ENCODE results near the gene NR6A1. TPM values are rescaled to one million over a fixed set of nuclear protein-coding genes. Genes with fewer than 3 reads are reported as not detected.
A peak's percentile ranks its signal among the peaks of the same experiment; 100 is the strongest.

Gene NR6A1
- total and polyA plus RNA-seq, 2 of the 8 experiments (the other 6 are each of a cell fraction or from before 2014, with no cell fraction given), result 93.2 to 237 TPM

GRCh38 chr9:124467410-124468060, 303.6 kb downstream of the NR6A1 start (continued):
- no peak for TF ChIP-seq USF2 (IDR thresholded peaks at IDR 0.05; ENCODE audit: low read length)
- no peak for TF ChIP-seq RNF2 (IDR thresholded peaks at IDR 0.05; ENCODE audit: borderline replicate concordance, low read depth, low read length, missing control alignments, poor library complexity, severe bottlenecking)

Small RNA genes lying within 50 kb of the gene (microRNA-seq; reads per million reads assigned to microRNA genes)
- 2.4 to 5.7 reads per million in 2 experiments for gene MIR181A2 (ENCODE audit: borderline microRNAs expressed in 2 of 2, borderline number of aligned reads in 2 of 2, borderline replicate concordance in 1 of 2)
- 1.8 to 8.0 reads per million in 2 experiments for gene MIR181B2 (ENCODE audit: borderline microRNAs expressed in 2 of 2, borderline number of aligned reads in 2 of 2, borderline replicate concordance in 1 of 2)

Small RNA genes lying within 50 kb of the gene (small RNA-seq; reads per million reads assigned to genes)
- gene MIR181A2 (ENCODE audit: insufficient read depth) (68.9 reads per million, percentile 97 among the genes with 10 or more reads in this experiment), gene MIR181B2 (ENCODE audit: insufficient read depth) (19.0 reads per million, percentile 91 among the genes with 10 or more reads in this experiment), gene RN7SL302P (ENCODE audit: insufficient read depth) (not detected)

Other genes with a start within 250 kb of the NR6A1 start
- 11.4 and 11.5 TPM in 2 replicates for gene OLFML2A, start 5.8 kb upstream of the NR6A1 start, total RNA-seq (2021; fragmentation: NEBNext Ultra II Directional; extraction: Animal tissue kit (Norgen Biotek cat#: 25700))
- gene OLFML2A, start 5.8 kb upstream of the NR6A1 start, polyA plus RNA-seq (2011; rRNA removed), result 7.8 and 8.7 TPM in 2 replicates
- not detected in 2 replicates for gene WDR38, start 82.1 kb upstream of the NR6A1 start, total RNA-seq (2021; fragmentation: NEBNext Ultra II Directional; extraction: Animal tissue kit (Norgen Biotek cat#: 25700))
- not detected in 2 replicates for gene WDR38, start 82.1 kb upstream of the NR6A1 start, polyA plus RNA-seq (2011; rRNA removed)
- 1,831 and 1,889 TPM in 2 replicates for gene RPL35, start 90.6 kb upstream of the NR6A1 start, total RNA-seq (2021; fragmentation: NEBNext Ultra II Directional; extraction: Animal tissue kit (Norgen Biotek cat#: 25700))
- gene RPL35, start 90.6 kb upstream of the NR6A1 start, polyA plus RNA-seq (2011; rRNA removed), result 2,448 and 2,722 TPM in 2 replicates
- 50.5 and 50.6 TPM in 2 replicates for gene ARPC5L, start 90.8 kb upstream of the NR6A1 start, total RNA-seq (2021; fragmentation: NEBNext Ultra II Directional; extraction: Animal tissue kit (Norgen Biotek cat#: 25700))
- gene ARPC5L, start 90.8 kb upstream of the NR6A1 start, polyA plus RNA-seq (2011; rRNA removed), result 34.1 and 36.0 TPM in 2 replicates
- gene GOLGA1, start 169.8 kb upstream of the NR6A1 start, total RNA-seq (2021; fragmentation: NEBNext Ultra II Directional; extraction: Animal tissue kit (Norgen Biotek cat#: 25700)), result 6.5 and 9.6 TPM in 2 replicates
- 4.8 and 6.3 TPM in 2 replicates for gene GOLGA1, start 169.8 kb upstream of the NR6A1 start, polyA plus RNA-seq (2011; rRNA removed)

Measured in H1 (cell line).